HEK293 (cell line): Measurements from ENCODE around the gene NUCKS1.
A peak's percentile ranks its signal among the peaks of the same experiment; 100 is the strongest.

Experiments used
- BCL11A ChIP-seq: fragments of 450-650 bp; formaldehyde crosslinking; IDR thresholded peaks from 2 replicates; pipeline ENCODE4 v1.5.1; 2016; ENCODE audit warnings: low read depth, missing biosample characterization, missing genetic modification characterization
- FEZF1 ChIP-seq: fragments of 450-650 bp; formaldehyde crosslinking; IDR thresholded peaks from 2 replicates; pipeline ENCODE4 v1.5.1; 2016; ENCODE audit warnings: missing biosample characterization, missing genetic modification characterization
- GLI2 ChIP-seq: fragments of 450-650 bp; formaldehyde crosslinking; IDR thresholded peaks from 2 replicates; pipeline ENCODE4; 2017; ENCODE audit warnings: missing biosample characterization, missing genetic modification characterization, low read depth, borderline replicate concordance
- KLF16 ChIP-seq: fragments of 450-650 bp; formaldehyde crosslinking; IDR thresholded peaks from 2 replicates; pipeline ENCODE4 v1.5.1; 2017; ENCODE audit warnings: missing biosample characterization, missing genetic modification characterization
- MZF1 ChIP-seq: fragments of 450-650 bp; formaldehyde crosslinking; IDR thresholded peaks from 2 replicates; pipeline ENCODE4 v1.5.1; 2017; ENCODE audit warnings: missing biosample characterization, missing genetic modification characterization, borderline replicate concordance
- WT1 ChIP-seq: fragments of 450-650 bp; formaldehyde crosslinking; IDR thresholded peaks from 2 replicates; pipeline ENCODE4 v1.5.1; 2016; ENCODE audit warnings: missing biosample characterization, missing genetic modification characterization
- YY1 ChIP-seq: fragments of 450-650 bp; formaldehyde crosslinking; IDR thresholded peaks from 2 replicates; pipeline ENCODE4 v1.5.1; 2018; ENCODE audit warnings: missing biosample characterization, missing genetic modification characterization
- ZBTB21 ChIP-seq: fragments of 450-650 bp; formaldehyde crosslinking; IDR thresholded peaks from 2 replicates; pipeline ENCODE4 v1.5.1; 2017; ENCODE audit warnings: missing biosample characterization, missing genetic modification characterization
- ZFP69B ChIP-seq: fragments of 450-650 bp; formaldehyde crosslinking; IDR thresholded peaks from 2 replicates; pipeline ENCODE4 v1.5.1; 2016; ENCODE audit warnings: missing biosample characterization, missing genetic modification characterization
- ZNF121 ChIP-seq: fragments of 450-650 bp; formaldehyde crosslinking; IDR thresholded peaks from 2 replicates; pipeline ENCODE4 v1.5.1; 2016; ENCODE audit warnings: missing biosample characterization, missing genetic modification characterization
- ZNF2 ChIP-seq: fragments of 450-650 bp; formaldehyde crosslinking; IDR thresholded peaks from 2 replicates; pipeline ENCODE4 v1.5.1; 2016; ENCODE audit warnings: missing biosample characterization, missing genetic modification characterization
- ZNF221 ChIP-seq: fragments of 450-650 bp; formaldehyde crosslinking; IDR thresholded peaks from 2 replicates; pipeline ENCODE4 v1.5.1; 2017; ENCODE audit warnings: missing biosample characterization, missing genetic modification characterization, borderline replicate concordance
- ZNF311 ChIP-seq: fragments of 450-650 bp; formaldehyde crosslinking; IDR thresholded peaks from 2 replicates; pipeline ENCODE4 v1.5.1; 2017; ENCODE audit warnings: missing biosample characterization, missing genetic modification characterization, borderline replicate concordance
- ZNF335 ChIP-seq: fragments of 450-650 bp; formaldehyde crosslinking; conservative IDR thresholded peaks from 2 replicates; pipeline ENCODE4 v1.5.1; 2016; ENCODE audit warnings: missing biosample characterization, missing genetic modification characterization
- ZNF366 ChIP-seq: fragments of 450-650 bp; formaldehyde crosslinking; conservative IDR thresholded peaks from 2 replicates; pipeline ENCODE4 v1.5.1; 2016; ENCODE audit warnings: missing biosample characterization, missing genetic modification characterization
- ZNF404 ChIP-seq: fragments of 450-650 bp; formaldehyde crosslinking; IDR thresholded peaks from 2 replicates; pipeline ENCODE4 v1.5.1; 2017; ENCODE audit warnings: missing biosample characterization, missing genetic modification characterization
- ZNF416 ChIP-seq: fragments of 450-650 bp; formaldehyde crosslinking; IDR thresholded peaks from 2 replicates; pipeline ENCODE4 v1.5.1; 2016; ENCODE audit warnings: missing biosample characterization, missing genetic modification characterization
- ZNF510 ChIP-seq: fragments of 450-650 bp; formaldehyde crosslinking; IDR thresholded peaks from 2 replicates; pipeline ENCODE4 v1.5.1; 2018; ENCODE audit warnings: mild to moderate bottlenecking, missing genetic modification characterization, missing biosample characterization; ENCODE audit not compliant: insufficient replicate concordance
- ZNF560 ChIP-seq: fragments of 450-650 bp; formaldehyde crosslinking; IDR thresholded peaks from 2 replicates; pipeline ENCODE4 v1.5.1; 2017; ENCODE audit warnings: missing biosample characterization, missing genetic modification characterization, borderline replicate concordance
- ZNF626 ChIP-seq: fragments of 450-650 bp; sonication (Bioruptor Pico); formaldehyde crosslinking; IDR thresholded peaks from 2 replicates; pipeline ENCODE4 v1.5.1; 2018; ENCODE audit warnings: missing biosample characterization, missing genetic modification characterization, inconsistent platforms
- ZNF701 ChIP-seq: fragments of 450-650 bp; formaldehyde crosslinking; IDR thresholded peaks from 2 replicates; pipeline ENCODE4 v1.5.1; 2016; ENCODE audit warnings: missing biosample characterization, missing genetic modification characterization
- ZNF785 ChIP-seq: fragments of 450-650 bp; formaldehyde crosslinking; IDR thresholded peaks from 2 replicates; pipeline ENCODE4 v1.5.1; 2016; ENCODE audit warnings: missing biosample characterization, missing genetic modification characterization
- ZNF792 ChIP-seq: fragments of 450-650 bp; formaldehyde crosslinking; IDR thresholded peaks from 2 replicates; pipeline ENCODE4 v1.5.1; 2016; ENCODE audit warnings: missing biosample characterization, missing genetic modification characterization
- TF ChIP-seq, protein P1 (sequence below): fragments of 450-650 bp; formaldehyde crosslinking; IDR thresholded peaks from 2 replicates; pipeline ENCODE4 v1.5.1; 2016; ENCODE audit warnings: missing biosample characterization, missing genetic modification characterization, borderline replicate concordance
- TF ChIP-seq, protein P2 (sequence below): fragments of 450-650 bp; formaldehyde crosslinking; IDR thresholded peaks from 2 replicates; pipeline ENCODE4 v1.5.1; 2016; ENCODE audit warnings: missing biosample characterization, missing genetic modification characterization
- TF ChIP-seq, protein P3 (sequence below): fragments of 450-650 bp; formaldehyde crosslinking; IDR thresholded peaks from 2 replicates; pipeline ENCODE4 v1.5.1; 2016; ENCODE audit warnings: missing biosample characterization, missing genetic modification characterization
- TF ChIP-seq, protein P4 (sequence below): fragments of 450-650 bp; formaldehyde crosslinking; IDR thresholded peaks from 2 replicates; pipeline ENCODE4 v1.5.1; 2017; ENCODE audit warnings: missing biosample characterization, missing genetic modification characterization

Gene NUCKS1

DNA sequence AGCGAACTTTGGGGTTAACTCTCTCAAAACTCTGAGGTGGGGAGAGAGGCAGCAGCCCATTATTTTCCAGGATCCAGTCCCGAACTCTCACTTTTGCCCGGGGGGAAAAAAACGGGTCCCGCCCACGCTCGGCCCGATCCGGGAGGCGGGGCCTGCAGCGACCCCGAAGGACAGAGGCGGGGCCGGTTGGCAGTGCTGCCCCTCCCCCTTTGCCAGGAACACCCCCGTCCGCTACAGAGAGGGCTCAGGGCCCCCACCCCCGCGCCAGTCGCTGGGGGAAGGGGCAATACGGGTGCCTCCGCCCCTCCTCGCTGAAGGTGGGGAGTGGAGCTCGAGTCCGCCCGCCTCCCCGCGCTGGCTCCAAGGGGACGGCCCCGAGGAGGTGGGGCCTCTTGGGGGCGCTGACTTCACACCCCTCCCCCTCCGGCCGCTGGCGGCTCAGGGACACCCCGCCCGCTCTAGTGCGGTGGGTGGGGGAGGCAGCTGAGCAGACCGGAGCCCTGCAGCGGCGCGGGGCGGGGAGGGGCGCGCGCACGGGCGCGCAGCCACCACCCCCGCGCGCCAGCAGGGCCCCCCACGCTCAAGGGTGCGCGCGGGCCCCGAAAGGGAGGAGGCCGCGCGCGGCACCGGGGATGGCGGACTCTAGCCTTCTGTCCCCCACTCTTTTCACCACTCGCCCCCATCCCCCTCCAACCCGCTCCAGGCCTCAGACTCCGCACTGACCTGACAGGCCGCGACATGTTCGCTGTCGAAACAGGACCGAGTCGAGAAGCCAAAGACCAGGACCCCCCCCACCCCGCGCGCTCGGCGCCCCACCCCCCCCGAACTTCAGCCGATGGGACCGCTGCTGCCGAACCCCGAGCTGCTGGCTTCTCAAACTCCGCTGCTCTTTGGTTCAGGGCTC, 496 bp downstream of the NUCKS1 start (continued):
- TF ChIP-seq BCL11A (tag by site-specific recombination): no peak
- TF ChIP-seq, protein P1, sequence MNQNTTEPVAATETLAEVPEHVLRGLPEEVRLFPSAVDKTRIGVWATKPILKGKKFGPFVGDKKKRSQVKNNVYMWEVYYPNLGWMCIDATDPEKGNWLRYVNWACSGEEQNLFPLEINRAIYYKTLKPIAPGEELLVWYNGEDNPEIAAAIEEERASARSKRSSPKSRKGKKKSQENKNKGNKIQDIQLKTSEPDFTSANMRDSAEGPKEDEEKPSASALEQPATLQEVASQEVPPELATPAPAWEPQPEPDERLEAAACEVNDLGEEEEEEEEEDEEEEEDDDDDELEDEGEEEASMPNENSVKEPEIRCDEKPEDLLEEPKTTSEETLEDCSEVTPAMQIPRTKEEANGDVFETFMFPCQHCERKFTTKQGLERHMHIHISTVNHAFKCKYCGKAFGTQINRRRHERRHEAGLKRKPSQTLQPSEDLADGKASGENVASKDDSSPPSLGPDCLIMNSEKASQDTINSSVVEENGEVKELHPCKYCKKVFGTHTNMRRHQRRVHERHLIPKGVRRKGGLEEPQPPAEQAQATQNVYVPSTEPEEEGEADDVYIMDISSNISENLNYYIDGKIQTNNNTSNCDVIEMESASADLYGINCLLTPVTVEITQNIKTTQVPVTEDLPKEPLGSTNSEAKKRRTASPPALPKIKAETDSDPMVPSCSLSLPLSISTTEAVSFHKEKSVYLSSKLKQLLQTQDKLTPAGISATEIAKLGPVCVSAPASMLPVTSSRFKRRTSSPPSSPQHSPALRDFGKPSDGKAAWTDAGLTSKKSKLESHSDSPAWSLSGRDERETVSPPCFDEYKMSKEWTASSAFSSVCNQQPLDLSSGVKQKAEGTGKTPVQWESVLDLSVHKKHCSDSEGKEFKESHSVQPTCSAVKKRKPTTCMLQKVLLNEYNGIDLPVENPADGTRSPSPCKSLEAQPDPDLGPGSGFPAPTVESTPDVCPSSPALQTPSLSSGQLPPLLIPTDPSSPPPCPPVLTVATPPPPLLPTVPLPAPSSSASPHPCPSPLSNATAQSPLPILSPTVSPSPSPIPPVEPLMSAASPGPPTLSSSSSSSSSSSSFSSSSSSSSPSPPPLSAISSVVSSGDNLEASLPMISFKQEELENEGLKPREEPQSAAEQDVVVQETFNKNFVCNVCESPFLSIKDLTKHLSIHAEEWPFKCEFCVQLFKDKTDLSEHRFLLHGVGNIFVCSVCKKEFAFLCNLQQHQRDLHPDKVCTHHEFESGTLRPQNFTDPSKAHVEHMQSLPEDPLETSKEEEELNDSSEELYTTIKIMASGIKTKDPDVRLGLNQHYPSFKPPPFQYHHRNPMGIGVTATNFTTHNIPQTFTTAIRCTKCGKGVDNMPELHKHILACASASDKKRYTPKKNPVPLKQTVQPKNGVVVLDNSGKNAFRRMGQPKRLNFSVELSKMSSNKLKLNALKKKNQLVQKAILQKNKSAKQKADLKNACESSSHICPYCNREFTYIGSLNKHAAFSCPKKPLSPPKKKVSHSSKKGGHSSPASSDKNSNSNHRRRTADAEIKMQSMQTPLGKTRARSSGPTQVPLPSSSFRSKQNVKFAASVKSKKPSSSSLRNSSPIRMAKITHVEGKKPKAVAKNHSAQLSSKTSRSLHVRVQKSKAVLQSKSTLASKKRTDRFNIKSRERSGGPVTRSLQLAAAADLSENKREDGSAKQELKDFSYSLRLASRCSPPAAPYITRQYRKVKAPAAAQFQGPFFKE (tag by site-specific recombination): no peak
- TF ChIP-seq ZNF121 (tag by site-specific recombination): no peak
- no peak for TF ChIP-seq ZNF221 (tag by site-specific recombination)
- no peak for TF ChIP-seq ZNF785 (tag by site-specific recombination)
- TF ChIP-seq ZNF366 (tag by site-specific recombination): no peak
- no peak for TF ChIP-seq ZBTB21 (tag by site-specific recombination)
- no peak for TF ChIP-seq ZNF404 (tag by site-specific recombination)
- TF ChIP-seq, protein P2, sequence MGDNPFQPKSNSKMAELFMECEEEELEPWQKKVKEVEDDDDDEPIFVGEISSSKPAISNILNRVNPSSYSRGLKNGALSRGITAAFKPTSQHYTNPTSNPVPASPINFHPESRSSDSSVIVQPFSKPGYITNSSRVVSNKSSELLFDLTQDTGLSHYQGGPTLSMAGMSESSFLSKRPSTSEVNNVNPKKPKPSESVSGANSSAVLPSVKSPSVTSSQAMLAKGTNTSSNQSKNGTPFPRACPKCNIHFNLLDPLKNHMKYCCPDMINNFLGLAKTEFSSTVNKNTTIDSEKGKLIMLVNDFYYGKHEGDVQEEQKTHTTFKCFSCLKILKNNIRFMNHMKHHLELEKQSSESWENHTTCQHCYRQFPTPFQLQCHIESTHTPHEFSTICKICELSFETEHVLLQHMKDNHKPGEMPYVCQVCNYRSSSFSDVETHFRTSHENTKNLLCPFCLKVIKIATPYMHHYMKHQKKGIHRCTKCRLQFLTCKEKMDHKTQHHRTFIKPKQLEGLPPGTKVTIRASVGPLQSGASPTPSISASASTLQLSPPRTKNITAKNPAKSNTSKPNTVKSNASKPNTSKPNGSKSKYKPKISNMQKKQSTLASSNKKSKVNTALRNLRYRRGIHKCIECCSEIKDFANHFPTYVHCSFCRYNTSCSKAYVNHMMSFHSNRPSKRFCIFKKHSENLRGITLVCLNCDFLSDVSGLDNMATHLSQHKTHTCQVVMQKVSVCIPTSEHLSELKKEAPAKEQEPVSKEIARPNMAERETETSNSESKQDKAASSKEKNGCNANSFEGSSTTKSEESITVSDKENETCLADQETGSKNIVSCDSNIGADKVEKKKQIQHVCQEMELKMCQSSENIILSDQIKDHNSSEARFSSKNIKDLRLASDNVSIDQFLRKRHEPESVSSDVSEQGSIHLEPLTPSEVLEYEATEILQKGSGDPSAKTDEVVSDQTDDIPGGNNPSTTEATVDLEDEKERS: no peak
- TF ChIP-seq, protein P3, sequence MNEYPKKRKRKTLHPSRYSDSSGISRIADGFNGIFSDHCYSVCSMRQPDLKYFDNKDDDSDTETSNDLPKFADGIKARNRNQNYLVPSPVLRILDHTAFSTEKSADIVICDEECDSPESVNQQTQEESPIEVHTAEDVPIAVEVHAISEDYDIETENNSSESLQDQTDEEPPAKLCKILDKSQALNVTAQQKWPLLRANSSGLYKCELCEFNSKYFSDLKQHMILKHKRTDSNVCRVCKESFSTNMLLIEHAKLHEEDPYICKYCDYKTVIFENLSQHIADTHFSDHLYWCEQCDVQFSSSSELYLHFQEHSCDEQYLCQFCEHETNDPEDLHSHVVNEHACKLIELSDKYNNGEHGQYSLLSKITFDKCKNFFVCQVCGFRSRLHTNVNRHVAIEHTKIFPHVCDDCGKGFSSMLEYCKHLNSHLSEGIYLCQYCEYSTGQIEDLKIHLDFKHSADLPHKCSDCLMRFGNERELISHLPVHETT (tag by site-specific recombination): no peak
- TF ChIP-seq ZNF311 (tag by site-specific recombination): no peak
- no peak for TF ChIP-seq ZNF2 (tag by site-specific recombination)
- TF ChIP-seq ZFP69B (tag by site-specific recombination): peak; percentile 72
- no peak for TF ChIP-seq ZNF701
- TF ChIP-seq ZNF416 (tag by site-specific recombination): no peak
- TF ChIP-seq FEZF1 (tag by site-specific recombination): no peak
- no peak for TF ChIP-seq ZNF560
- no peak for TF ChIP-seq ZNF626 (tag by site-specific recombination)
- TF ChIP-seq MZF1 (tag by site-specific recombination): no peak
- no peak for TF ChIP-seq YY1 (tag by site-specific recombination)
- no peak for TF ChIP-seq ZNF510 (tag by site-specific recombination)
- no peak for TF ChIP-seq ZNF335 (tag by site-specific recombination)
- TF ChIP-seq WT1 (tag by site-specific recombination): peak; percentile 43; the same call in 1 of the 2 replicates
- peak; percentile 95 for TF ChIP-seq KLF16 (tag by site-specific recombination)
- no peak for TF ChIP-seq ZNF792 (tag by site-specific recombination)
- TF ChIP-seq, protein P4, sequence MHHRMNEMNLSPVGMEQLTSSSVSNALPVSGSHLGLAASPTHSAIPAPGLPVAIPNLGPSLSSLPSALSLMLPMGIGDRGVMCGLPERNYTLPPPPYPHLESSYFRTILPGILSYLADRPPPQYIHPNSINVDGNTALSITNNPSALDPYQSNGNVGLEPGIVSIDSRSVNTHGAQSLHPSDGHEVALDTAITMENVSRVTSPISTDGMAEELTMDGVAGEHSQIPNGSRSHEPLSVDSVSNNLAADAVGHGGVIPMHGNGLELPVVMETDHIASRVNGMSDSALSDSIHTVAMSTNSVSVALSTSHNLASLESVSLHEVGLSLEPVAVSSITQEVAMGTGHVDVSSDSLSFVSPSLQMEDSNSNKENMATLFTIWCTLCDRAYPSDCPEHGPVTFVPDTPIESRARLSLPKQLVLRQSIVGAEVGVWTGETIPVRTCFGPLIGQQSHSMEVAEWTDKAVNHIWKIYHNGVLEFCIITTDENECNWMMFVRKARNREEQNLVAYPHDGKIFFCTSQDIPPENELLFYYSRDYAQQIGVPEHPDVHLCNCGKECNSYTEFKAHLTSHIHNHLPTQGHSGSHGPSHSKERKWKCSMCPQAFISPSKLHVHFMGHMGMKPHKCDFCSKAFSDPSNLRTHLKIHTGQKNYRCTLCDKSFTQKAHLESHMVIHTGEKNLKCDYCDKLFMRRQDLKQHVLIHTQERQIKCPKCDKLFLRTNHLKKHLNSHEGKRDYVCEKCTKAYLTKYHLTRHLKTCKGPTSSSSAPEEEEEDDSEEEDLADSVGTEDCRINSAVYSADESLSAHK (tag by site-specific recombination): no peak
- no peak for TF ChIP-seq GLI2 (tag by site-specific recombination)
